H54 (cell line): ENCODE measurements around the gene ST13.

Source experiments
- DNase-seq: peaks from one replicate; pipeline ENCODE4 v3.0.0; 2011; ENCODE audit warnings: low spot score, mixed read lengths; ENCODE audit not compliant: insufficient read length
- FAIRE-seq: peaks from 3 replicates; lab custom pipeline; 2011; peaks lifted over from hg19 to GRCh38; lab: Jason Lieb, UNC
- POLR2A ChIP-seq: IDR thresholded peaks from 2 replicates; pipeline ENCODE4 v1.6.1; 2011; ENCODE audit warnings: low read depth, mild to moderate bottlenecking, low read length

ST13 gene

DNA sequence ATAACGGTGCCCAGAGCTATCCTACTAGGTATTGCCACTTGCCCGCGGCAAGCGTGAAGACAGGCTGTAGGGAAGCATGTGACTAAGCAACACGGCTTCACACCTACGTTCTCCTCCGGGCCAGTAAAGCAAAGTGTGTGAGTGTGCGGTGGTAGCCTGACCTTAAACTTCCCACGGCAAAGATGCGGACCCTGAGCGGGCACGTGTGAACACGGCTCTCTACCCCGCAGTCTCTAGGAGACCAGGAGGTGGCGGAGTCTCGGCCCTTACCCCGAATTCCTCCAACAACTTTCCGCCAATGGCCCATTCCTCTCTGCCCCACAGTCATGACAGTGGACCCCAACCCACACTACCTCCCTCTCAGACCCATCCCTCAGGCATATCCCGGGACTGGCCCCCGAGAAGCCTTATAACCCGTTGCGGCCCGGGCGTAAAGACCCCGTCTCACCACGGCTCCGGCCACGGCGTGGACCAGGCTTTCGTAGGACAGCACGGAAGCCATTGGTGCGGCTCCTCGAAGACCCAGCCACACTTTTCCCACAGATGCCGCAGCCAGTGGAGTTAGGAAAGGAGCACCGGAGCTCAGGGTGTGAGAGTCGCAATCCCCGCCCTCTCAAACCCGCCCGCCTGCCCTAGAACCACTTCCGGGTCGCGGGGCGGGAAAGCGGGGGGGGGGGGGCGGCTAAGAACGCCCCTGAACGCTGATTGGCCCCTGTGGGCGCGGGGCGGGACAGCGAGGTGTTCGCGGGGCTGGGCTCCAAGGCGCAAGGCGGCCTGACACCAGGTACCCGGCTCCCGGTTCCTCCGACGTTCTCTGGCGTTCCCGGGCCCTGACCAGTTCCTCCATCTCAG lies 37.5 kb downstream of the ST13 start, which contains the start of gene SLC25A17:
SLC25A17 (minus strand) TSS at position 600 of the 852 bp plus-strand sequence; CDS start at position 502, 98 bp downstream.
- 0 out of 2 replicates have a peak, but pooled peaks have one; percentile 26 for TF ChIP-seq POLR2A
- DNase-seq, result peak; percentile 57
- no peak for FAIRE-seq

DNA sequence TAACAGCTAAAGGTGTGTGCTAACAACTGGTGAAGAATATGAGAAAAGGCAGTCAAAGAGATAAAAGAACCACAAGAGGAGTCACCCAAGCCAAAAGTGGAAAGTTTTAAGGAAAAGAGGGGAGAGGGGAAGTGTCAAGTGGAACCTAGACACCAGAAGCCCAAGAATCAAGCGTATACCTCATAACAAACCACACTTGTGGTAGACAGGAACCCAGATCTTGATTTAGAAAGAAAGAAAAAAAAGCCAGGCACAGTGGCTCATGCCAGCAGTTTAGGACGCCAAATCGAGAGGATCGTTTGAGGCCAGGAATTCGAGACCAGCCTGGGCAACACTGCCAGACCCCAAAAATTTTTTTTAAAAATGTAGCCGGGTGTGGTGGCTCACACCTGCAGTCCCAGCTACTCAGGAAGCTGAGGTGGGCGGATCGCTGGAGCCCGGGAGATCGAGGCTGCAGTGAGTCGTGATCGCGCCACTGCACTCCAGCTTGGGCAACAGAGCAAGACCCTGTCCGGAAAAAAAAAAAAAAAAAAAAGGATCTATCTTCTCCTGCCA lies 38.2 kb downstream of the ST13 start:
- FAIRE-seq, result no peak
- DNase-seq, result no peak

DNA sequence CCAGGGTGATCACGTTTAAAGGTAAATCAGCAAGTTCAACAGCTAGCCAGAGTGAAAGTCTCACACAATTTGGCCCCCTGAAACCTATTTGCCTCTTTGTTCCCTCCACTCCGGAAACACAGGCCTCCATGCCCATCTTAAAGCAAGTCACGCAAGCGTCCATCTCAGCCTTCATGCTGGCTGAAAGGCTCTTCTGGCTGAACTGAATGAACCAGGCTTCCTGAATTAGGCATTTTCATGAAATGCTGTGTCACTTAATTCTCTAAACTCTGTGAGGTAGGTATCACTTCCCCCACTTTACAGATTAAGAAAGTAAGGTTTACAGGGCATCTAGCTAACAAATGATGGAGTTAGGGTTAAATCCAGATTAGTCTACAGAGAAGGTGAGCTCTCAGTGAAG lies 38.7 kb downstream of the ST13 start:
- no peak for TF ChIP-seq POLR2A
- DNase-seq (no peak), FAIRE-seq (no peak)

More for the DNA sequence above, 38.2 kb downstream of the ST13 start:
- TF ChIP-seq POLR2A, result no peak

DNA sequence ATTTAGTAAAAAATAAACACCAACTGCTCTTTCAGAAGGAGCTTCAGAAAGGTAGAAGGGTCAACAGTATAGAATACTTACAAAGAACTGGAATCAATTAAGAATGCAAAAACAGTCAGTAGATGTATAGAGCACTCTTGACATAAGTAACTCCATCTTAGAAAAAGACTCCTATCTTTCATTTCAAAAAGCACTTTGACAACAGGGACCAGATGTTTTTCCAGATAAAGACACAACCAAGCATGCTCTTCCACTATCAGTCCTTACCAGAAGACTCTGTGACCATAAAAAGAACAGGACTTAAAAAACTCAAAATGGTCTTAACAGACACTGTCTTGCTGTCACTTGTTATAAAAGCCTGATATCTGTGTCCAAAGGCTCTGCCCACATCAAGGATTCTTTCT lies 42.5 kb downstream of the ST13 start:
- FAIRE-seq (no peak), DNase-seq (no peak)
- no peak for TF ChIP-seq POLR2A

DNA sequence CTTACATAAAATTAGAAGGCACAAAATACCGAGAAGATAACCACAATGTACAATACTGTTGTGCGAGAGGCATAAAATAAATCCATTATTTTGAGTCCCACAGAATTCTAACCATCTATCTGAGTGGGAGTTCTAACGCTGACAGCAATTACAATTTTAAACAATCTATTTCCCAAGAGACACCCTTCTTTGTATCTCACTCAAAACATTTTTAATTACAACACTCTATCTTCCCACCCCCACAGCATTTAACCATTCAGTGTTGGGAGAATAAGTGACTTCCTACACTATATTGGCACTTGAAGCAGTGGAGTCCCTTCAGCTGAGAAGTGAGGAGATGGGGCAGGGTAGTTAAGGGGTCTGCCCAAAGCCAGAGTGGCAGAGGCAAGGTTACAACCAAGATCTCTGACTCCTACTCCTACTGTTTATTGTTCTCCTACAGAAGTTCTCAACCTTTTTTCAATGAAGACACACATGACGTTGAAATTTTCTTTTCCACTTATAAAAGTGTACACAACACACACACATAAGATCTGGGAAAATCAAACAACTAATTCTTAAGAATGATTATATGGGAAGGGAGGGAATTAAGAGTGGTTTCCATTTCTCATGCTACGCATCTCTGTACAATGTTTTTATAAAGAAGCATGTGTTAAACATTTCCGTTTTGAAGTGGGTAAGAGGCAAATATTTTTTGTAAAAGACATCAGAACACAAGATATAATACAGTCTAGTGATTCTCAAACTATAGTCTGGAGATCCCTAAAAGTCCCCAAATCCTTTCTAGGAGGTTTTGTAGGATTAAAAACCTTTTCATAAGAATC lies 48.2 kb downstream of the ST13 start:
- FAIRE-seq (no peak), DNase-seq (no peak)
- TF ChIP-seq POLR2A, result no peak

DNA sequence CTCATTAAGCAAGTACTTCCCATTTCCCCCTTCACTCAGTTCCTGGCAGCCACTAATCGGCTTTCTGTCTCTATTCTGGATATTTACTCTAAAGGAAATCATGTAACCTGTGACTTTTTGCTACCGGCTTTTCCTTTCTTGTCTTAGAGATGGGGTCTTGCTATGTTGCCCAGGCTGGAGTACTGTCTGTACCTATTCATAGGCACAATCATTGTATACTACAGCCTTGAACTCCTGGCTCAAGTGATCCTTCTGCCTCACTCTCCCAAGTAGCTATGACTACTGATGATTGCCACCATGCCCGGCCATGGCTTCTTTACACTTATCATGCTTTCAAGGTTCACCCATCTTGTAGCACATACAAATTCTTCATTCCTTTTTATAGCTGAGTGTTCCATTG lies 49.7 kb downstream of the ST13 start:
- FAIRE-seq (no peak), DNase-seq (no peak)
- no peak for TF ChIP-seq POLR2A

DNA sequence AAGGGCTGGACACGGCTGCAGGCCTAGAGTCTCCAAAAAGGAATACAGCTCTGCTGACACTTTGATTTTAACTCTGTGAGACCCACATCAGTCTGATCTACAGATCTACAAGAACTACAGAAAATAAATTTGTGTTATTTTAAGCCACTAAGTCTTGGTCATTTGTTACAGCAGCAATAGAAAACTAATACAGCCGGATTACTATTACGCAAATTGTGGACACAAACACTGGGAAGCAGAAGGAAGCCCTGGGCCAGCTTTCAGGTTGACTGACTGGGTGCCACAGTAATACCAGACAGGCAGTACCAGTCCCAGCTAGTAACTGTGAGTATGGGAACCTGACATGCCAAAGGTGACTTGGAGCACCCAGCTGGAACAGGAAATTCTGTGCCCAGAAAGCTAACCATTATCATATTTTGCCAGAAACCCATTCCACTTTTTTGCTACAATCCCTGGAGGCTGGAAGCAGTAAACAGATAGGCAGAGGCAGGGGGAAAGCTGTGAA lies 50.7 kb downstream of the ST13 start:
- no peak for FAIRE-seq
- TF ChIP-seq POLR2A, result no peak

DNA sequence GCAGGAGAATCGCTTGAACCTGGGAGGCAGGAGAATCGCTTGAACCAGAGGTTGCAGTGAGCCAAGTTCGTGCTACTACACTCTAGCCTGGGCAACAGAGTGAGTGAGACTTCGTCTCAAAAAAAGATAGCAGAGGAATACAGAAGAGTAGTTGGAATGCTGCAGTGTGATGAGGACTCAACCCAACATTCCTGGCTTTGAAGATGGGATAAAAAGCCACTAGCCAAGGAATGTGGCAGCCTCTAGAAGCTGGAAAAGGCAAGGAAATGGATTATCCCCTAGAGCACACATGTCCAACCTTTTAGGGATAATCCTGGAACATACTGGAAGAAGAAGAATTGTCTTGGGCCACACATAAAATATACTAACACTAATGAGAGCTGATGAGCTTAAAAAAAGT lies 51.2 kb downstream of the ST13 start:
- TF ChIP-seq POLR2A, result no peak
- FAIRE-seq (no peak), DNase-seq (no peak)

More for the DNA sequence above, 50.7 kb downstream of the ST13 start:
- DNase-seq, result no peak

DNA sequence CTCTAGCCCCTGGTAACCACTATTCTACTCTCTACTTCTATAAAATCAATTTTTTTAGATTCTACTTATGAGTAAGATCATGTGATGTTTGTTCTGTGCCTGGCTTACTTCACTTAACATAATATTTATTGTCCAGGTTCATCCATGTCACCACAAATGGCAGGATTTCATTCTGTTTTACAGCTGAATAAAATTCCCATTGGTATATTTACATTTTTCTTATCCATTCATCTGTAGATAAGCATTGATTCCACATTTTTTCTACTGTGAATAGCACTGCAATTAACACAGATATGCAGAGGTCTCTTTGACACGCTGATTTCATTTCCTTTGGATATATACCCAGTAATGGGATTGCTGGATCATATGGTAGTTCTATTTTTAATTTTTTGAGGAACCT lies 53.1 kb downstream of the ST13 start:
- DNase-seq (no peak), FAIRE-seq (no peak)
- TF ChIP-seq POLR2A, result no peak

DNA sequence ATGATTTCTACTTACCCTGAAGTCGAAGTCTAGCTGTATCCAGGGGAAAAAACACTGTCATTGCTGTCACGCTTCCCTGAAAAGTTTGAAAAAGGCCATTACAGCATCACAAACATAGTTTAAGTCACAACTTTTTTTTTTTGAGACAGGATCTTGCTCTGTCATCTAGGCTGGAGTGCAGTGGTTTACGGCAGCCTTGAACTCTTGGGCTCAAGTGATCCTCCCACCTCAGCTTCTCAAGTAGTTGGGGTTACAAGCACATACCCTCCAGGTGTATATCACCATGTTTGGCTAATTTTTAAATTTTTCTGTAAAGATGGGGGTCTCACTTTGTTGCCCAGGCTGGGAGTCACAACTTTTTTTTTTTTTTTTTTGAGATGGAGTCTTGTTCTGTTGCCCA lies 57.4 kb downstream of the ST13 start:
- FAIRE-seq, result no peak
- TF ChIP-seq POLR2A, result no peak
- DNase-seq, result no peak

DNA sequence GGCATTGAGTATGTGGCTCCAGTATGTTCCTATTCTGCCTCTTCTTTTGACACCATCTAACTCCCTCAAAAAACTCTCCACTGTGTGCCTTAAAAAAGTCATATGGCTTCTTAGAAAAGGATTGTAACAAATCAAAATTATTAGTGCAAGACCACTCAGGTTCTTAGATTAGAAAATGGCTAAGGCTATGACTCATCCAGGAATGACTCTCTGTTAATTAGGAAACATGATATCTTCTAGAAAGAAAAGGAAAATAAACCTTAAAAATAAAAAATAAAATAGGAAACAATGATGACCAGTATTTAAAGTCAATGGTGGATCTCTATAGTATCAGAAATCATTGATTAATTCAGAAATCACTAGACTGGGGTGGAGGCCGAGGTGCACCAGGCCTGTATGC lies 59.0 kb downstream of the ST13 start:
- no peak for FAIRE-seq
- DNase-seq, result no peak
- TF ChIP-seq POLR2A, result no peak

DNA sequence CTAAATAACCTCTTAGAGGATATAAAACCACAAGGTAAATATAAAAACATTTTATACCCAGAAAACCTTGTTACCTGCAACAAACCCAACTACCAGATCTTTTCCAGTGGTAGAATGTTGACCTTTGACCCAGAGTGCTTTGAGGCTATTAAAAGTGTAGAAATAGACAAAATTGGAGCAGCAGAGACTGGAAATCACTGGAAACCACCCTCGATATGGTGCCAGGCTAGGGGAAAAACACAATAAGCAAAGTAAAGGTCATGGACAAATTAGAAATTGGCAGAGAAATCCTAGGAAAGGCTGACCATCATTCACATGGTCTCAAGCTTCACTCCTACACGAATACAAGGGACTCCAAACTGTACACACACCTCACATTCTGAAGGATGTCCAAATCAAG lies 64.0 kb downstream of the ST13 start:
- FAIRE-seq, result no peak

DNA sequence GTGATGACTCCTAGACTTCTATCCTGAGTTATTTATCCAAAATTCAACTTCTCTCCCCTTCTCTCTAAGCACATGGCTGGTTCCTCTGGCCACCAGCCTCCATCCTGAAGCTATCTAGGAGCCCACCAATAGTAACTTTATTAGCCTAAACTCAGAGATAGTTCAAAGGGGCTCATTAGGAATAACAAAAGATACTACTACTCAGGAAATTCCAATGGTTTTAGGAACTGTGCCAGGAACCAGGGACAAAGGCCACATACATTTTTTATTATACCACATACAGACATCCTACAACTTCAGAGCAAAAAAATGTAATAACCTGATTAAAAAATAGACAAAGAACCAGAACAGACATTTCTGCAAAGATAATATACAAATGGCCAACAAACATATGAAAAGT lies 65.2 kb downstream of the ST13 start:
- FAIRE-seq (no peak), DNase-seq (no peak)
- no peak for TF ChIP-seq POLR2A

More for the DNA sequence above, 64.0 kb downstream of the ST13 start:
- no peak for DNase-seq
- TF ChIP-seq POLR2A, result no peak

DNA sequence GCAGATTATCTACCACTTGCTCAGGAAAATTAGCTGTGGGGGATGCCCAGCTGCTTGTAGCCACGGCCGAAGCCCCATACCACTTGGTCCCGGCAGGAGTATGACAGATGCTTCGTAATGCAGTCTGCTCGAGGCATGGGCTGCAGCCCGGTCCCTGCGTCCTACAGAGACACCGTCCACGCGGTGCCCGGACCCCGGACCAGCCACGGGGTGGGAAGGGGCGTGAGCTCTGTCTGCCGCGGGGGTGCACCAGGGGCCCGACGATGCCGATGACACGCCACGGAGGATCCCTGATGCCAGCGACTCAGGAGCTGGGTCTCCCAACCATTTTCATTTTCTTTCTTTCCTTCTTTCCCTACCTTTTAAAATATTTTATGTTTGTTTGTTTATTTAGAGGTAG lies 67.3 kb downstream of the ST13 start:
- DNase-seq (no peak), FAIRE-seq (no peak)
- TF ChIP-seq POLR2A, result no peak
